ENCODE measurements around the gene SP140L.
"Not testable (repeated sequence)": the region's sequence is repeated elsewhere in the genome, so short reads cannot be mapped to it uniquely, and the experiment has no call there.

Gene SP140L

GRCh38 chr2:230417436-230417835 lies 90.4 kb downstream of the SP140L start:
- FAIRE-seq (no peak), DNase-seq (ENCODE audit: low spot score) (no peak)

DNA sequence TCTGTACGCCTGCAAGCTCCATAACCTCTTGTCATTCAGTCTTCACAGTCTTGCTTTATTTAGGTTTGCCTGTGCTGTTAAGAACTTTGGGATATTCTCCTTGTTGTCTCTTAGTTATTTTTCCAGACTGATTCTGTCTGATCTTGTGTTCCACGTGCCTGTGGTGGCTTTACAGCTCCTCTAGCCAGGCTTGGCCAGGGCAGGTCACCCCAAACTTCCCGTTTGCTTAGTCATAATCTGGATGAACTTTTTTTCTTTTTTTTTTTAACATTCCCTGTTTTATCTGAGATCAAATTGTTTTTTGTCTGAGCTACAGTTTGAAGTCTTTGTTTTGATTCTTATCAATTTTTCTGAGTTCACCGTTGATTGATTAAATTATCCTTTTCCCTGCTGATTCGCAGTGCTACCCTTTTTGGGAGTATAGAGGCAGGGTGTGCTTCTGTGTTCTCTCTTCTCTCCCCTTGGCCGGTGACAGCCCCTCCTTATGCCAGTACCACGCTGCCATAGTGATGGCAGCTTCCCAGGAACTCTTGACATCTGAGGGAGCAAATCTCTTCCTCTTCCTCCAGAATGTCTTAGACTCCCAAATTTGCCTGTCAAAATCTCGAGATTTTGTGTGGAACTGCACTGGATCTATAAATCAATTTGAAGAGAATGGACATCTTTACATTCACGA lies 91.5 kb downstream of the SP140L start:
- FAIRE-seq (peak; percentile 51), DNase-seq (ENCODE audit: low spot score) (no peak)

DNA sequence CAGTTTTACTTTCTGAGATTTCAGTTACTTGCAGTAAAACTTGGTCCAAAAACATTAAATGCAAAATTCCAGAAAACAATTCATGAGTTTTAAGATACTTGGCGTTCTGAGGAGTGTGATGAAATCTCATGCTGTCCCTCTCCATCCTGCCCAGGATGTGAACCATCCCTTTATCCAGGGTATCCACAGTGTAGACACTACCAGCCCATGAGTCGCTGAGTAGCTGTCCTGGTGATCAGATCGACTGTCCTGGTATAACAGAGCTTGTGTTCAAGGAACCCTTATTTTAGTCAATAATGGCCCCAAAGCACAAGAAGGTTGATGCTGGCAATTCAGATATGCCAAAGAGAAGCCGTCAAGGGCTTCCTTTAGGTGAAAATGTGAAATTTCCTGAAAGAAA lies 92.2 kb downstream of the SP140L start:
- DNase-seq (ENCODE audit: low spot score) = no peak
- no peak for FAIRE-seq

DNA sequence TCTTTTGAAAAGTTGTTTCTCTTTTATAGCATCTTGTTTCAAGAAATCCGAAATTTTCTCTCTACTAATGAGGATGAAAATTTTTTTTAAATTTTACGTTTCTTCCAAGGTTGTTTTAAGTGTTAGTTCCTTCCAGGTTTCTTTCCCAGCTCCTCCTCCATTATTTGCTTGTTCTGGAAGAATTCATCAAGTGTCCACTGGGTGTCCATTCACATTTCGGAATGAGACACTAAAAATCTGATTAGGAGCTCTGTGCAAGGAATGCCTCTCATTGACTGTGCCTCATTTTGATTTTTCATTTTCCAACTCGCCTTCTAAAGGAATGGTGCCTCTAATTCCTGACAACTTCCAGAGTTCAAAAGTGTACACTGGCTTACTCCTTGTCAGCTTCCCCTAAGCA lies 95.2 kb downstream of the SP140L start:
- no peak for DNase-seq (ENCODE audit: low spot score)
- no peak for FAIRE-seq

- DNase-seq (ENCODE audit: low spot score) = no peak
- FAIRE-seq = no peak
Observed at GRCh38 chr2:230423851-230424458, 97.0 kb downstream of the SP140L start.

- FAIRE-seq = no peak
- DNase-seq (ENCODE audit: low spot score) = no peak
Observed at GRCh38 chr2:230425377-230425776, 98.4 kb downstream of the SP140L start.

GRCh38 chr2:230429513-230429912 lies 102.5 kb downstream of the SP140L start:
- DNase-seq (ENCODE audit: low spot score) = no peak
- FAIRE-seq = no peak

DNA sequence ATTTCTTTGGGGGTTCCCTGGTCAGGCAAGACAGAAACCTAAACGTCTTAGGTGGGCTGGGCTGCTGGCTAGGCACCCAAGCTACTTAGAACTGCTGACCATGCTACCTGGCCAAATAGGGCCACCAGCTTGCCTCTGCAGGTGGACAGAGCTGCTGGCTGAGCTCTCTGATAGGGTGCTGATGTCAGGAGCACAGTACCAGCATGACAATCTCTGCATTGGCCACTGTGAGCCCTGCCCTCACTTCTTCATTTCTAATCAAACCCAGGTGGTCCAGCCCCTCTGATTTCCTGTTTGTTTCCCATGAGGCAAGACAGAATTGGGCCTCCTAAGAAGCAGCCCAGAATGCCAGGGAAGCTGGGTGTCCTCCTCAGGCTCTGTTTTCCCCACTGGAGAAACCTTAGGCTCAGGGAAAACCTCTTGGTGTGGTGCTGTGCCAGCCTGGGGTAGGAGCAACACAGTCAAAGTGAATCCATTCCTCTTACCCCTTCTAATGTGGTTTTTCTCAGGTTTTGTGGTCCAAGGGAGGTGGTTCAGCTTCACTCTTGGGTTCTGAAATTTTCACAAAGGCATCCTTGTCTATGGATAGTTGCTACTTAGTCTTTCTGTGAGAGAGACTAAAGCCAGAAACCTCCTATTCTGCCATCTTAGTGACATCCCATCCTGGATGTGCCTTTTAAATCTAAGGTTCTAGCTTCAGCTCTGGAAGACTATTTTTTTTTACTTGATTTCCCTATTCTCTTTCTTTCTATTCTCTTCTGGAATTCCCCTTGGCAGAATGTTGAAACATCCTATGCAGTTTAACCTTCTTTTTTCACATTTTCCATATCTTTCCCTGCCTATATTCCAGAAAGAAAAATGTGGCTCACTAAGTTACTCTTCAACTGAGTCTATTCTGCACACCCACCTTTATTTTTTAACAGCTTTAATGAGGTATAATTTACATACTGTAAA lies 104.2 kb downstream of the SP140L start:
- FAIRE-seq (no peak), DNase-seq (ENCODE audit: low spot score) (no peak)

GRCh38 chr2:230434677-230435324 lies 107.8 kb downstream of the SP140L start:
- no peak for DNase-seq (ENCODE audit: low spot score)
- no peak for FAIRE-seq

GRCh38 chr2:230435431-230435830 lies 108.4 kb downstream of the SP140L start:
- FAIRE-seq = no peak
- no peak for DNase-seq (ENCODE audit: low spot score)

GRCh38 chr2:230439121-230439520 lies 112.1 kb downstream of the SP140L start:
- FAIRE-seq; DNase-seq (ENCODE audit: low spot score): not testable (repeated sequence)

- FAIRE-seq (no peak), DNase-seq (ENCODE audit: low spot score) (no peak)
Observed at GRCh38 chr2:230439590-230439989, 112.6 kb downstream of the SP140L start.

DNA sequence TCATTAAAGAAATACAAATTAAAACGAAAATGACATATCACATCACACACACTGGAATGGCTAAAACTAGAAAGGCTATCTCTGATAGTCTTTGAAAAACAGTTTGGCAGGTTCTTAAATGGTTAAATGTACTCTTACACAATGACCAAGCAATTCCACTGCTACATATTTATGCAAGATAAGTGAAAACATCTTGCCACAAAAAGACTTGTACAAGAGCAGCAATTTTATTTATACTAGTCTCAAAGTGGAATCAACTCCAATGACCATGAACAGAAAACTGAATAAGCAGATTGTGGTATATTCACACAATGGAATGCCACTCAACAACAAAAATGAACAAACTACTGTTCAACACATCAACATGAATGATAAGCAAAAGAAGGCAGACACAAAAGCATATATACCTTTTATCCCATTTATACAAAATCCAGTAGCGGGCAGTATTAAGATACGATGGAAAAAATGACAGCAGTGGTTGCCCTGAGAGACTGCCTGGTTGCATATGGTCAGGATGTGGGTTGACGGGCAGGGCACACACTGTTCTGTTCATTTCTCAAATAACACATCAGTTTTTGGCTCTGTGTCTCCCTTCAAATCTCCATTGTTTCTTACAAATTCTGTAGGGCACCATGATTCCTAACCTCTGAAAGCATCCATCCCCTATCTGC lies 114.4 kb downstream of the SP140L start:
- FAIRE-seq = no peak
- no peak for DNase-seq (ENCODE audit: low spot score)

DNA sequence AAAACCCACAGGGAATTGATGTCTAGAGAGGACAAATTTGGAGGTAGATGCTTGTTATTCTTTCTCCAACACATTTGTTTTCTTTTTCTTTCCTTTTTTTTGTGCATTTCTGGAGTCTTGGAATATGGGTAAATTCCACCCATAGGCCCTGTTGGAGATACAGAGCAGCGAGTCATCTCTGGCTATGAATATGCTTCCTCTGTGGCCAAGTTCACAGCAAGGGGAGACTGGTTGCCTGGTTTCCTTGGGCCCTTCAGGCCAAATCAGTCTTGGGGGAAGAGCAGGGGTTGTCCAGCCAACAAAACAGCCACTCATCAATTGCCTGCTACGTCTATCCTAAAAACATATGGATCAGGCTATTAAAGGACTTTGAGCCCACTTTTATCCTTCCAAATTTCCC lies 116.5 kb downstream of the SP140L start:
- FAIRE-seq (peak; percentile 55), DNase-seq (ENCODE audit: low spot score) (peak; percentile 35)

DNA sequence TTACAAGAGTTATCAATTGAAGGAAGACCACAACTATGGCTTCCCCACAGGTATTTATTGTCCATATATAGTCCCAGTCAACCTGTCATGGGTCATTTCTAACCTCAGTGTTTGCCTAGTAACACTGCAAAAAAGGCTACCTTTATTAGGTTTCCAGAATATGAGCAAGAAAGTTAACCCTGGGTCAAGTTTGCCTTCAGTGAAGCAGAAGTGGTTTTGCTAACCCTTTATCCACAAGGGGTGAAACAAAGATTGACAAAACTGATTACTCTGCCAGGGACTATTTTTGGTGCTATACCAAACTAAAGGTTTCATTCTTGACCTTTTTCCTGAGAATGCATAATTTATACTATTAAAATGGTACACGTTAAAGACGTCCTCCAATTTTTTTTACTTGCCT lies 117.8 kb downstream of the SP140L start:
- no peak for FAIRE-seq
- no peak for DNase-seq (ENCODE audit: low spot score)

- no peak for DNase-seq (ENCODE audit: low spot score)
- no peak for FAIRE-seq
Observed at GRCh38 chr2:230447036-230447435, 120.0 kb downstream of the SP140L start.

- FAIRE-seq (no peak), DNase-seq (ENCODE audit: low spot score) (no peak)
Observed at GRCh38 chr2:230447455-230448451, 120.8 kb downstream of the SP140L start.

DNA sequence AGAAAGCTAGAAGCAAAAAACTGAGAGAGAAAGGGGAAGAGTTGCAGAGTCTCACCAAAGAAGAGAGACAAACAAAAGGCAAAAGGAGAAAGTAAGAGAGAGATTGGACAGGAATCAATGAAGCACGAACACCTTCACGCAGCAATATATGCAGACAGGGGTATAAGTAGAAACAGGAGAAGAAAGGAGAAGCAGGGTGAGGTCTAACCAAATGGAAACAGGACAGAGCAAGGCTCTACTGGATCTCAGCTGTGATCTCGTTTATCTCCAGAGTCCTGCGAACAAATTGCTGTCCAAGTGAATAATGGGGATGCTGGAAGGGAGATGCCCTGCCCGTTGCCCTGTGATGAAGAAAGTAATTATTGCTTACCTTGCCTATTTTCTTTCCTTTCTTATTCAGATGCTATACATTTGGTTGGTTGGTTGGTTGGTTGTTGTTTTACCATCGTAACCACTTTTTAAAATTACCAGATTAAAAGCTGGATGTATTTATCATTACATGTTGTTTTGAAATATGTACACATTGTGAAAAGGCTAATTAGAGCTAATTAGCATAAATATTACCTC lies 123.0 kb downstream of the SP140L start:
- FAIRE-seq = no peak

DNA sequence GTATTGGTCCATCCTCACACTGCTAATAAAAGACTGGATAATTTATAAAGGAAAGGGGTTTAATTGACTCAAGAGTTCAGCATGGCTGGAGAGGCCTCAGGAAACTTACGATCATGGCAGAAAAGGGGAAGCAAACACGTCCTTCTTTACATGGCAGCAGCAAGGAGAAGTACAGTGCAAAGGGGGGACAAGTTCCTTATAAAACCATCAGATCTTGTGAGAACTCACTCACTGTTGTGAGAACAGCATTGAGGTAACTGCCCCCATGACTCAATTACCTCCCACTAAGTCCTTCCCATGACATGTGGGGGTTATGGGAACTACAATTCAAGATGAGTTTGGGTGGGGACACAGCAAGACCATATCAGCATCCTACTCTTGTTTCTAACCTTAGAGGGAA lies 126.0 kb downstream of the SP140L start:
- DNase-seq (ENCODE audit: low spot score) (no peak), FAIRE-seq (no peak)

More for the DNA sequence above, 123.0 kb downstream of the SP140L start:
- DNase-seq (ENCODE audit: low spot score) = no peak
